Measurements from ENCODE around the gene ENKD1.

ENKD1 gene

DNA sequence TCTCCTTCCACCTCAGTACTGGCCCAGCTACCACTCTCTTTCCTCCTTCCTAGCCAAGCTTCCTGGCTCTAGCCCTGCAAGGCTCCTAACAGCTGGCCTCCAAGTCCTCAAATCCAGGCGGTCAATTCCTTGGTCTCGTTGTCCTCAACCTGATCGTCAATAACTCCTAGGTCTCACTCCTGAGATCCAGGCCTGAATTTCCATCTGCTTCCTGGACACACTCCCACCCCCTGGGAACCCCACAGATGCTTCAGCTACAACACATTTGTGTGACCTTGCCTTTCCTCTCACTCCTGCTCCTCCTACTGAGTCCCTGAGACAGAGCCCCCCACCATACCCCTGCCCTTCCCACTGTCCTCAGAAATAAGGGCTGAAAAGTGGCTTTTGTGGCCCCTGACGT lies 2.3 kb downstream of the ENKD1 start:
- no peak for DNase-seq

DNA sequence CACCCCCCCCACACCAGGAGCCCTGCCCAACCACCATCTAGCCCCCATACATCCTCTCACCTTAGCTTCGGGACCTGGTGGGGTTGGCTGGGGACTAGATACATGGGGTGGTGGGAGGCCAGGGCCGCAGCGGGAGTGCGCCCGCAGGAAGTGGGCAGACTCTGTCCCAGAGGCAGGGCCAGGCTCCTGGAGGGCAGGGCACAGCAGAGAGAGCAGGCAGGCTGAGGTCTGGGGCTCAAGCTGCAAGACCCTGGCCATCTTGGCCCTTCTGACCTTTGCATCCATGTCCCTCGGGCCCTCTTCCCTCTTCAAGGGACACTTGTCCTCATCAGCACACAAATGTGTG lies 2.7 kb downstream of the ENKD1 start:
- DNase-seq, result no peak

DNA sequence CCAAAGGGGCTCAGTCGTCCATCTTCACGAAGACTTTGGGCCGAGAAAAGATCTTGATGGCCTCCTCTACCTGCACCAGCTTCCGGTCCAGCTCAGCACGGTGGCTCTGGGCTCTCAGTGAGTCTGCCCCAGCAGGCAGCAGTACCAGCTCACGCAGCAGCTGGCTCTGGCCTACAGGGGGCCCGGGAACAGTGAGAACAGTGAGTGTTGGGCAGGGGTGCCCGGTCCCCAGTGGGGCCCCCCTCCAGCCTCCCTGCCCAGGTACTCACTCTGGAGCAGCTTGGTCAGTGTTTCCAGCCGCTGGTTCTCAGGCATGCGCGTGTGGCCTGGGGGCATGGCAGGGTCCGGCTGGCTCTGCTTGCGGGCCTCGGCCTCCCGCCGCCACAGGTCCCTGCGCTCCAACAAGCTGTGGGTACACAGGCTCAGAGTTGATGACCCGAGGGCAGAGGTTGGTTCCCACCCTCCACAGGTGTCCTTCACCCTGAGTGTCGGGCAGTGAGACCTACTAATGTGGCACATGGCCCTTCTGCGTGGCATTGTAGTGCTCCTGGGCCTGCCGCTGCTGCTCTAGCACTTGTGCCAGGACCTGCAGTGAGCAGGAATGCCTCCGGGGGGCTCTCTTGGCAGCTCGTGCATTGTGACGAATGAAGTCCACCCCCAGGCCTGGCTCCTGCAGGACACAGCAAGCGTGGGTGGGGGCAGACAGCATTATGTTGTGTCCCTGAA lies 3.2 kb downstream of the ENKD1 start:
- peak in 5 of 56 donors; percentile 8 to 40 (median 20) for DNase-seq

DNA sequence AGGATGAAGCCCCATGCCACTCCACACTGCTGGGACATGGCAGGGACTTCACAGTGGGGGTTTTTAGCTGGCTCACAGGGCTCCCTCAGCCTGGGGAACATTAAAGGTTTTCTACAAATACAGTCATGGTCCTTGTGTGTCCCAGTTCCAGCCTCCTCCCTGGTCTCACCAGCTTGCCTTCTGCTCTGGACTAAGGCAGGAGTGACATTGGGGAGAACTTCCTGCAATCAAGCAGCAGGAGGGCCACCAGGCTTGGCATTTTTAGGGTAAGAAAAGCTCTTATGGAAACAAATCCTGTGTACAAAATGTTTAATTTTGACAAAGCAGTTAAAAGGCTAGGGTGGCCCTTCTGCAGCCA lies 3.9 kb downstream of the ENKD1 start:
- DNase-seq, result no peak

DNA sequence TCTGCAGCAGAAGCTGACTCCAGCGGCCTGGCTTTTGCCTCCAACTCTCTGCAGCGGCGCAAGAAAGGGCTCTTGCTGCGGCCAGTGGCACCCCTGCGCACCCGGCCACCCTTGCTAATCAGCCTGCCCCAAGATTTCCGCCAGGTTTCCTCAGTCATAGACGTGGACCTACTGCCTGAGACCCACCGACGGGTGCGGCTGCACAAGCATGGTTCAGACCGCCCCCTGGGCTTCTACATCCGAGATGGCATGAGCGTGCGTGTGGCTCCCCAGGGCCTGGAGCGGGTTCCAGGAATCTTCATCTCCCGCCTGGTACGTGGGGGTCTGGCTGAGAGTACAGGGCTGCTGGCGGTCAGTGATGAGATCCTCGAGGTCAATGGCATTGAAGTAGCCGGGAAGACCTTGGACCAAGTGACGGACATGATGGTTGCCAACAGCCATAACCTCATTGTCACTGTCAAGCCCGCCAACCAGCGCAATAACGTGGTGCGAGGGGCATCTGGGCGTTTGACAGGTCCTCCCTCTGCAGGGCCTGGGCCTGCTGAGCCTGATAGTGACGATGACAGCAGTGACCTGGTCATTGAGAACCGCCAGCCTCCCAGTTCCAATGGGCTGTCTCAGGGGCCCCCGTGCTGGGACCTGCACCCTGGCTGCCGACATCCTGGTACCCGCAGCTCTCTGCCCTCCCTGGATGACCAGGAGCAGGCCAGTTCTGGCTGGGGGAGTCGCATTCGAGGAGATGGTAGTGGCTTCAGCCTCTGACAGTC lies 4.5 kb downstream of the ENKD1 start:
- DNase-seq, result no peak

DNA sequence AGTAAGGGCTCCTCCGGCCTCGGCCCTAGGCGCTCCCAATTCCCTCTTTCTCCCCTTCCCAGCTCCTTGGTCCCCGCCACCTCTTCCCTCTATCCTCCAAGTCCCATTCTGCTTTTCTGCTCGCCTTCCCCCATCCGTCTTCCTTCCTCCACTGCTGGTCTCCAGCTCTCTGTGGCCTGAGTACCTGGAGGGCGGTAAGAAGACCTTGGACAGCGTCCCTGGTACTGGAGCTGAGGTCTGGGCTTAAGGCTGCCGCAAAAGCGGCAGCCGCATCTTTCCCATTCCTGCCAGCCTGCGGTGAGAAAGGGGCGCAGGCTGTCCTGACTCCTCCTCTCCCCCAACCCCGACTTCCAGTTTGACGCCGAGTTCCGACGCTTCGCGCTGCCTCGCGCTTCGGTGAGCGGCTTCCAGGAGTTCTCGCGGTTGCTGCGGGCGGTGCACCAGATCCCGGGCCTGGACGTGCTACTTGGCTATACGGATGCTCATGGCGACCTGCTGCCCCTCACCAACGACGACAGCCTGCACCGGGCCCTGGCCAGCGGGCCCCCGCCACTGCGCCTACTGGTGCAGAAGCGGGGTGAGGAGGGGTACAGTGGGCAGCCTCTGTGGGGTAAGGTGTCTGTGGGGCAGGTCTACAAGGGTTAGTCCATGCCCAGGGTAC lies 5.3 kb downstream of the ENKD1 start:
- peak in 6 of 56 donors; percentile 41 to 74 (median 58) for DNase-seq

DNA sequence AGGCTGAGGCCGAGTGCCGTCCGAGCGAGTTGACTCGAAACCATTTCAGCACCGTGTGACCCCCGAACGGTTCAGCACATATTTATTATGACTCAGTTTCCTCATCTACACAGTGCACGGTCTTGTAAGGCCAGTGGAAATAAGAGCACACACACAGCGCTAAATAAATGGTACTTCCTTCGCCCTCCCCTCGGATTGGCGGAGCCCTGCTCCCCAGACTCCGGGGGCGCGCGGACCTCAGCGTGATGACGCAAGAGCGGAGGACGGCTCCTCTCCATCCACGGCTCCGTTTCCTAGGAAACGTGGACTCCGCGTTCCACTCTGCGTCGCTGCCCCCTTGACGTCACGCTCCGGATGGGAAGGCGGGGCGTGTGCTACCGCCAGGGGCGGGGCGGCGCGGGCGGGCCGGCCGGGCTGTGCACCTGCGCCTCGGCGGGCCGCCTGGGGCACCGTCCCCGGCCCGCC lies 6.0 kb downstream of the ENKD1 start, which contains the start of gene PARD6A:
PARD6A (plus strand) TSS at position 397 of the 465 bp plus-strand sequence. CDS start 79 bp downstream, outside the sequence.
- peak; percentile 64 to 98 (median 92) for DNase-seq

DNA sequence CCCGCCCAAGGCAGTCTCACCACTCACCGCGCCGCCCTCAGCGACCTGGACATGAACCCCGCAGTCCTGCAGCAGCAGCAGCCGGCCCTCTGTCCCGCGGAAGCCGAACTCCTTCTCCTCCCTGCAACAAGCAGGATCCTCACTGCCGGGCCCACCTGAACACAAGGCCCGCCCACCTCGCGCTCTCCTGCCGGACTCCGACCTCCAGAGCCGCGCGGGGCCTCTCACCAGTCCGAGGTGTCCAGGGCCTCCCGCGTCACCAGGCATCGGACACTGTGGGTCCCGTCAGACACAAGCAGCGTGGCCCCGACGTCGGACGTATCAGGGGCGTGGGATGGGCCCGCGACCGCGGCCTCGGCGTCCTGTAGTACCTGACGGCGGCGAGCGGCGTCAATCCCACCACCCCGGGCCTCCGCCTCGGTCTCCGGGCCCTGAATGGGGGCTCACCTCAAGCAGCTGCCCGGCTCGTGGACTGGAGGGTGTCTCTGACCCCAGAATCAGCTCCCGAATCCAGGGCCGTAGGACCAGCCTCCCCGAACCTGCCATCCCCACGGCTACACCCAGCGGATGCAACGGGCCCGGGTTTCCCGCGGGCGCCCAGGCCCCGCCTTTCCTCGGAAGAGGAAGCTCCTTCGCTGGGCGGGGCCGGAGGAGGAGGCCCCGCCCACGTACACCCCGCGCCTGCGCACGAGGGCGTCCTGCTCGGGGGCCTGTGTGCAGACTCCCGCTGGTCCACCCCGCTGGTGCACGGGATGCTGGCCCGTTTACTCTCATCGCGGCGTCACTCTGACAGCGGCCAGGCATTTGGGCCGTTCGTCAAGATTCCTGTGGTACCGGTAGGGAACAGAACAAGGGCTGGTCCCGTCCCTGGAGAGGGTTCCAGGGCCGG lies 6.6 kb downstream of the ENKD1 start, which contains the start of gene ACD:
ACD (minus strand) TSS at position 586 of the 889 bp plus-strand sequence; CDS start at position 546, 40 bp downstream.
- DNase-seq, result peak in 55 of 56 donors; percentile 49 to 96 (median 86)

DNA sequence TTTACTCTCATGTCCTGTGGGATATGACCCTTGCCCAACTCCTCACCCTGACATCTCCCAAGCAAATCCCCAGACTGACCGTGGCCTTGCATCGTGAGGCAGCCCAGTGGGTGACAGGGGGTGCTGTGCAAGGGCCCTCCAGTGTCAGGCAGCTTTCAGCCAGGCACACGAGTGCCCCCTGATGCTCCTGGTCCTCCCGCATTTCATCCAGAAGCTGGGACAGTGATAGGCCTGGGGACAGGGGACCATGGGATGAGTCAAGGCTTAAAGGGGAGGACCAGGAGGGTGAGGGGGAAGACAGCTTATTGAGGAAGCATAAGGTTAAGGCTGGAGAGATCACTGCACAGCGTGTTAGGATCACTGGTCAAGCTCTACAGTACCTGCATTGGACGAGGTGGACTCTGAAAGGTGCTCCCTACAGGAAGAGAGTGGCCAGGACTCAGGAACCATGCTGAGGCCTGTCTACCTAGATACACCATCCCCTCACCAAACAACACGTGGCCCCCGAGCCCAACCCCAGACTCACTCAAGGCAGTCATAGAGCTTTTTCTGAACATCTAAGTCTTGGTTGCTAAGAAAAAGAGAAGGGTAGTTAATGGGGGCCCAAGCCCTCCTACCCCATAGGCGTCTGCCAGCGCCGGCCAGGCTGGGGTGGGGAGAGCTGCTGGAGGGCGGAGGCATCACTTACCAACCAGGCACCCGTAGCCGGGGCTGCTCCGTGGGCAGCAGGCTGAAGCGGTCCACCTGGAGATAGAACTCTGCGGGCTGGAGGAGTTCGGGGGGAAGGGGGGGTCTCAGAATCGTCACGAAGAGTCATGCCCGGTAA lies 7.5 kb downstream of the ENKD1 start:
- DNase-seq, result no peak

DNA sequence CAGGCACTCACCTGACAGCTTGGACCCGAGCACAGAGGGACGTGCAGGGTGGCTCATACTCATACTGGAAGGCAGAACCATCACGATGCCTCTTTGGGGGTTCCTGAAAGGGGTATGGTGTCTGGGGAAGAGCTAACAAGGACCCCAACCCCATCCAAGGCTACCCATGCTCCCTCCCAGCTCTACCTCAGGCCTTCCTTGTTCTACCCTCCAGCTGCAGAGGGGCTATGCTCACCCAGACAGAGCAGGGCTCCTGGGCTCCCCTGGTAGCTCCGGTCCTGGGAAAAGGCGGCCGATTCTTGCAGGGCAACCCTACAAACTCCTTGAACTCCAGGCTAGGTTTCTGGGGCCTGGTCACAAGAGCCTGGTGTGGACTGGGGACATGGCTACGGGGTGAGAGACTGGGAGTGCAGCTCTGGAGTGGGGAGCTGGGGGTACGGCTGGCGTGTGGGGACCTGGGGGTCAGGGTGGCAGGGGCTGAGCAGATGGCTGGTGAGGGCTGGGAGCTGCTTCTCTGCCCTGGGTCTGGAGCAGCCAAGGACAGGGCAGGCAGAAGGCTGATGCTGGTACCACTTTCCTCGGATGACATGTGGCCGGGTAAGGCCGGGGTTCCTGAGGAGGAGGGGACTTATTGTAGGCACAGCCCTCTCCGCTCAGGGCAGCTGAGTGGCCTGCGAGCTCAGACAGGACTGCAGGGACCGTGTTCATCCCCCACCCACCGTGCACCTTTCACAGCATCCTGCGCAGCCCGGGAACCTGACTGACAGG lies 8.6 kb downstream of the ENKD1 start:
- no peak for DNase-seq

DNA sequence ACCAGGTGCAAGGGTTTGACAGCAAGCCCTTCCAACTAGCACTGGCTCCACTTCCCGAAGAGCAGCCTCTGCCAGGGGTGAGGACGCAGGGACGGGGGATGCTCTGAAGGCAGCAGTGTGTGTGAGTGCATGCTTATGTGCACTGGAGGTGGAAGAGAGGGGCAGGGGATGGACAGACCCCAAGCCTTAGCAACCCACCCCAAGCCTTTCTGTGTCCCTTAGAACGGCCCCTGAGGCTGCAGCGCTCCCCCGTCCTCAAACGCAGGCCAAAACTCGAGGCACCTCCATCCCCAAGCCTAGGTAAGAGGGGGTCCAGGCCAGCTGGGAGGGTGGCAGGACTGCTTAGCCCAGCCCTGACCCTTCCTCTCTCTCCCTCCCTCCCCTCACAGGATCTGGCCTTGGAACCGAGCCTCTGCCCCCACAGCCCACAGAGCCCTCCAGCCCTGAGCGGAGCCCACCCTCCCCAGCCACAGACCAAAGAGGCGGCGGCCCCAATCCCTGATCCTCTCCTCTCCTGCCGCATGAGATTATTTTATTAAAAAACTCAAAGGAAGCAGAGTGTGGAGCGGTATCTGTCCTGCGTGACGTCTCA lies 9.4 kb downstream of the ENKD1 start:
- no peak for DNase-seq

DNA sequence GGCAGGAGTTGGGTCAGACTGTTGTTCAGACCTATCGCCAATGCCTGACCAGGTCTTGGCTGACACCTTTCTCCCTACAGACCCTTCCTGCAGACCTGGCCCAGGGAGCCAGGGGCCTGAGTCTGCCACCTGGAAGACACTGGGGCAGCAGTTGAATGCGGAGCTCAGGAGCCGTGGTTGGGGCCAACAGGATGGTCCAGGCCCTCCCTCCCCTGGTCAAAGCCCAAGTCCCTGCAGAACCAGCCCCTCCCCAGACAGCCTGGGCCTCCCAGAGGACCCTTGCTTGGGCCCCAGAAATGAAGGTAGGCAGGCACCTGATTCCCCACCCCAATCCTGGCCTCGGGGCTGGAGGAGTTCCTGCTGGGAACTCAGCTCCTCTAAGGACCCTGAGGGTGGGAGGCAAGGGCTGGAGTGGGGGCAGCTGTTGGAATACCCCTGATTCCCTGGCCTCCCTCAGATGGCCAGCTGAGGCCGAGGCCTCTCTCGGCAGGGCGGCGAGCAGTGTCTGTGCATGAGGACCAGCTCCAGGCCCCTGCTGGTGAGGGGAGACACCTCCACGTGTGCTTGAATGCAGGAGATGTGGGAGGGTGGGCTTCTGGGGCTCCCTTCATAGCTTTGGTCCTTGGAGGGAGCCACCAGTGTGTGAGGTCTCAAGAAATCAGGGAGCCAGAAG lies 10.1 kb downstream of the ENKD1 start:
- DNase-seq, result no peak

DNA sequence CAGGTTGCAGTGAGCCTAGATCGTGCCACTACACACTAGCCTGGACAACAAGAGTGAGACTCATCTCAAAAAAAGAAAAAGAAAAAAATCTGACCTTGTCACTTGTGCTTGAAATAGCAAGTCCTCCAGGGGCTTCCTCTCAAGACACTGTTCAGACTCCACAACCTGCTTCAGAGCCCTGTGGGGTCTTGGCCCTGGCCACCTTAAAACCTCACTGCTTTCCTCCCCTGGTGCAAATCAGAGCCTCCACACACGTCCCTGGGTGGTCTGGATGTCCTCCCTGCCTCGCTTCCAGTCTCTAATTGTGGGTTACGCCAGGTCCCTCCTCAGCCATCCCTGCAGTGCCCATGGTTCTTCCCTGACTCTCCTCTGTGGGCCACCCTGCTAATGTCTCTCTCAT lies 11.2 kb downstream of the ENKD1 start:
- no peak for DNase-seq

DNA sequence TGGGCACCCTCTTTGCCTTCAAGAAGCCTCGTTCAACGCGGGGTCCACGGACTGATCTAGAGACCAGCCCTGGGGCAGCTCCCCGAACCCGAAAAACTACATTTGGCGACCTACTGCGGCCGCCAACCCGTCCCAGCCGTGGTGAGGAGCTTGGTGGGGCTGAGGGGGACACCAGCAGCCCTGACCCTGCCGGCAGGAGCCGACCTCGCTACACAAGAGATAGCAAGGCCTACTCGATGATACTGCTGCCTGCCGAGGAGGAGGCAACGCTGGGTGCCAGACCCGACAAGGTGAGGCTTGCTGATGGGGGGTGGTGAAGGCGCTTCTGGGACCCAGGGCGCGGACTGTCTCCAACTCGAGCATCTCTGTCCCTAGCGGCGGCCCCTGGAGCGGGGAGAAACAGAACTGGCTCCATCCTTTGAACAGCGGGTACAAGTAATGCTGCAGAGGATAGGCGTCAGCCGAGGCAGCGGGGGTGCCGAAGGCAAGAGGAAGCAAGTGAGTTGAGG lies 12.1 kb downstream of the ENKD1 start:
- peak in 1 of 56 donors; percentile 6 for DNase-seq

DNA sequence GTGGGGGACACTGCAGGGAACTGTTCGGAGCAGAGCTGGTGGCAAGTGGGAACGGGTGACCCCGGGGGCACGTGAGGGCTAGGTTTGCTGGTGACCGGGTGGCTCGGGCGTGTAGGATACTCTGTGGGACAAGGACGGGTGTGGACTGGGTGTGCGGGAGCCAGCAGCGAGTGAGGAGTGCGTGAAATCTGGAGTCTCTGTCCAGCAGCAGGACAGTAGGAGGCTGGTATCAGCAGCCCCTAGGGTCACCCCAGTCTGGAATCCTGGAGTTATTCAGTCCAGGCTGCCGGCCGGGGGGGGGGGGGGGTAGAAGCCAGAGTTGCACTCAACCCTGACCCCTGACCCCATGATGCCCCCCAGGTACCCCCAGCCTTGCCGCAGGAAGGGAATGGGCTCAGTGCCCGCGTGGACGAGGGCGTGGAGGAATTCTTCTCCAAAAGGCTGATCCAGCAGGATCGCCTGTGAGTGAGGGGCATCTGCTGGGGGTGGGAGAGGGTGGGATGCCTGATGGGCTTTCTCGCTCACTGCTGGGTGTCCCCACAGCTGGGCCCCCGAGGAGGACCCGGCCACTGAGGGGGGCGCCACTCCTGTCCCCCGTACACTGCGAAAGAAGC lies 12.7 kb downstream of the ENKD1 start:
- DNase-seq, result no peak

DNA sequence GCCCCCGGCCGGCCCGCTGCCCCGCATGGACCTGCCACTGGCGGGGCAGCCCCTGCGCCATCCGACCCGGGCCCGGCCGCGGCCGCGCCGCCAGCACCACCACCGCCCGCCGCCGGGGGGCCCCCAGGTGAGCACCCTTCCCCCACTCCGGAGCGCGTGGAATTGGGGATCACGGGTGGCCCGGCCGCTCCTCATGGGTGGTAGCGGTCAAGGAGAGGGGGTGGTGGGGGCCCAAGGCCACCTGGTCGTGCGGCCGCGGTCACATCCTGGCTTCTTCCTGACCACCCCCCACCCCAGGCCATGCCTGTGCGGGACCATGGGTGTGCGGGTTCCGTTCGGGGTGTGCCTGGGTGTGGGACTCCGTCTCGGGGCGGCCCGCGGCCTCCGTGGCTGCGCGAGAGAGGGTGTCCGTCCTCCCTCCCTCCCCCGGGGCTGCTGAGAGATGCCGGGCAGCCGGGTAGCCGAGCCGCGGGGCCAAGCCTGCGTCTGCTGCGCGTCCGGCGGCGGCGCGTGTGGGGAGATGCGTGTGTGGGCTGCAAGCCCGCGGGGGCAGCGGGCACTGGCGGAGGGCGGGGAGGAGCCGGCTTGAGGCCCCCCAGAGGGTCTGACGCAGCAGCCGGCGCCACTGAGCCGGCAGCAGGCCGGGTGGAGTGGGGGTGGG lies 13.3 kb downstream of the ENKD1 start:
- DNase-seq, result peak in 3 of 56 donors; percentile 18 to 52 (median 33)

DNA sequence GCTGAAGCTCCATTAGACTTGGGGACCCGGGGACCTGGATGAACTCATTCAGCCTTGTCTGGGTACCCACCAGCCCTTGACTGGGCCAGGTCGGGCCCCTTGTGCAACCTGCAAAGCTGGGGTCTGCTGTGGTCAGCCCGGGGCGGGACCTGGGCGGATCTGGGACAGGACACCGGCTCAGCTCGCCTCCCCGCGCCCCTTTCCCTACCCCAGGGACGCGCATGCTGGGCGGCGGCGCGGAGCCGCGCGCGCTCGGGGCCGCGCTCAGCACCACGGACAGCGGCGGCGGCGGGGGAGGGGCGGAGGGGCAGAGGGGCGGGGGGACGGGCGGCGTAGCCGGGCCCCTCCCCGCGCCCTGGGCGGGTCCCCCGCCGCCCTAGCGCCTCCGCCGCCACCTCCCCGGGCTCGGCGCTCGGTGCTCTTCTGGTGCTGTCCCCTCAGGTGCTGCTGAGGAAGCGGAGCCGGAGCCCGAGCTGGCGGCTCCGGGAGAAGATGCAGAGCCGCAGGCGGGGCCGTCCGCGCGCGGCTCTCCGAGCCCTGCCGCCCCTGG lies 13.9 kb downstream of the ENKD1 start:
- peak in 5 of 56 donors; percentile 9 to 40 (median 26) for DNase-seq

All from nucleus accumbens (tissue), 56 donors.